HepG2 (cell line): ENCODE data around the gene BAMBI. TPM values are rescaled to one million over a fixed set of nuclear protein-coding genes. Genes with fewer than 3 reads are reported as not detected.

Experiments
- CAMTA2 ChIP-seq: sonication (generic); formaldehyde crosslinking; IDR thresholded peaks from 2 replicates; pipeline ENCODE4 v1.4.0; 2020; ENCODE audit warnings: mild to moderate bottlenecking, missing genetic modification reagents, borderline replicate concordance
- CBX1 ChIP-seq: IDR thresholded peaks from one replicate; pipeline ENCODE4 v1.6.1; 2016; ENCODE audit warnings: antibody characterized with exemption, low read depth
- HMG20B ChIP-seq: conservative IDR thresholded peaks from 2 replicates; pipeline ENCODE4 v1.6.1; 2016; ENCODE audit warnings: missing genetic modification reagents, missing compliant biosample characterization
- IRF1 ChIP-seq: sonication (generic); formaldehyde crosslinking; IDR thresholded peaks from 2 replicates; pipeline ENCODE4 v1.4.0; 2020; ENCODE audit warnings: low read depth, mild to moderate bottlenecking, missing genetic modification reagents
- KAT2B ChIP-seq: fragments of 150-350 bp; IDR thresholded peaks from 2 replicates; pipeline ENCODE4 v1.6.1; 2014; ENCODE audit warnings: low read depth, low read length, borderline replicate concordance
- MAFF ChIP-seq: IDR thresholded peaks from 2 replicates; pipeline ENCODE4 v1.6.1; 2011; ENCODE audit warnings: low read depth, low read length, improper control_type of control experiment
- MTF1 ChIP-seq: sonication (generic); formaldehyde crosslinking; IDR thresholded peaks from 2 replicates; pipeline ENCODE4 v1.5.0; 2020; ENCODE audit warnings: missing genetic modification reagents
- MYNN ChIP-seq: sonication (generic); formaldehyde crosslinking; IDR thresholded peaks from 2 replicates; pipeline ENCODE4 v1.4.0; 2020; ENCODE audit warnings: mild to moderate bottlenecking, low read depth, missing genetic modification reagents
- NCOA1 ChIP-seq: sonication (generic); formaldehyde crosslinking; IDR thresholded peaks from 2 replicates; pipeline ENCODE4 v1.9.0; 2021; ENCODE audit warnings: missing genetic modification reagents
- PLSCR1 ChIP-seq: sonication (generic); formaldehyde crosslinking; IDR thresholded peaks from 2 replicates; pipeline ENCODE4 v1.5.0; 2020; ENCODE audit warnings: missing genetic modification reagents, mild to moderate bottlenecking, borderline replicate concordance
- POLR2A ChIP-seq, 2 experiments: IDR thresholded peaks; 2 replicates each; pipeline ENCODE4 v1.6.1; 2011; ENCODE audit warnings: low read depth in 2 of 2, low read length in 2 of 2, mild to moderate bottlenecking in 1 of 2, moderate library complexity in 1 of 2; ENCODE audit not compliant: insufficient read depth in 1 of 2
- RFX3 ChIP-seq: IDR thresholded peaks from 2 replicates; pipeline ENCODE4 v1.6.1; 2016; ENCODE audit warnings: missing biosample characterization, missing genetic modification reagents
- RORA ChIP-seq: sonication (generic); formaldehyde crosslinking; IDR thresholded peaks from 2 replicates; pipeline ENCODE4 v1.5.0; 2020; ENCODE audit warnings: mild to moderate bottlenecking, missing genetic modification reagents, moderate library complexity
- SALL2 ChIP-seq: sonication (generic); formaldehyde crosslinking; IDR thresholded peaks from 2 replicates; pipeline ENCODE4 v1.8.1; 2023; ENCODE audit warnings: mild to moderate bottlenecking, missing genetic modification reagents, inconsistent platforms
- SAP130 ChIP-seq: IDR thresholded peaks from 2 replicates; pipeline ENCODE4 v1.6.1; 2016; ENCODE audit warnings: low read depth
- SNAI1 ChIP-seq: sonication (generic); formaldehyde crosslinking; IDR thresholded peaks from 2 replicates; pipeline ENCODE4 v1.5.0; 2020; ENCODE audit warnings: mild to moderate bottlenecking, missing genetic modification reagents, borderline replicate concordance
- SOX5 ChIP-seq: IDR thresholded peaks from 2 replicates; pipeline ENCODE4 v1.6.1; 2016; ENCODE audit warnings: borderline replicate concordance
- TBX3 ChIP-seq: fragments of 450-650 bp; IDR thresholded peaks from 2 replicates; pipeline ENCODE4 v1.6.1; 2017; ENCODE audit warnings: antibody characterized with exemption, mild to moderate bottlenecking, inconsistent platforms, borderline replicate concordance
- TCF7L2 ChIP-seq: IDR thresholded peaks from 2 replicates; pipeline ENCODE4 v1.6.1; 2011; ENCODE audit warnings: mild to moderate bottlenecking, low read depth, low read length, moderate library complexity
- THAP8 ChIP-seq: sonication (generic); formaldehyde crosslinking; IDR thresholded peaks from 2 replicates; pipeline ENCODE4 v1.5.1; 2020; ENCODE audit warnings: missing genetic modification reagents, mild to moderate bottlenecking, borderline replicate concordance
- ZNF557 ChIP-seq: sonication (generic); formaldehyde crosslinking; IDR thresholded peaks from 2 replicates; pipeline ENCODE4 v1.4.0; 2020; ENCODE audit warnings: missing genetic modification reagents
- ZNF652 ChIP-seq: IDR thresholded peaks from 2 replicates; pipeline ENCODE4 v1.6.1; 2016; ENCODE audit warnings: low read depth, borderline replicate concordance
- ZNF768 ChIP-seq: sonication (generic); formaldehyde crosslinking; IDR thresholded peaks from 2 replicates; pipeline ENCODE4 v1.4.0; 2020; ENCODE audit warnings: missing genetic modification reagents
- polyA plus RNA-seq, 8 experiments: library from polyadenylated mRNA; depleted of rRNA in 3 of 8; stranded (reverse) in 7 of 8; unstranded in 1 of 8; fragments of >200 nt; fragmentation: Illumina TruSeq in 4 of 8; extraction: Trizol in 4 of 8; gene quantifications; 2 replicates each; pipeline versions ENCODE4 v1.2.1 to v1.2.3, GENCODE V29; 2011 to 2016; ENCODE audit warnings: low read depth in 4 of 8, missing spikeins in 1 of 8, mixed read lengths in 1 of 8; ENCODE audit not compliant: insufficient read depth in 1 of 8
- total RNA-seq, 5 experiments: library from RNA; depleted of rRNA; stranded (reverse); fragments of >200 nt; fragmentation: Illumina TruSeq; extraction: Trizol; gene quantifications; 2 replicates each; pipeline ENCODE4 v1.2.3, GENCODE V29; 2016; ENCODE audit warnings: low read depth in 1 of 5
- TF ChIP-seq, protein P1 (sequence below): sonication (generic); formaldehyde crosslinking; IDR thresholded peaks from 2 replicates; pipeline ENCODE4 v1.8.0; 2022; ENCODE audit warnings: missing genetic modification reagents, mild to moderate bottlenecking, inconsistent platforms, borderline replicate concordance
- TF ChIP-seq, protein P2 (sequence below): sonication (generic); formaldehyde crosslinking; IDR thresholded peaks from 2 replicates; pipeline ENCODE4 v1.5.0; 2020; ENCODE audit warnings: missing genetic modification reagents, mild to moderate bottlenecking, borderline replicate concordance

The BAMBI gene
- total and polyA plus RNA-seq, 2 of the 13 experiments (the other 11 are each of a cell fraction or from before 2014, with no cell fraction given), result 12.0 to 23.6 TPM

DNA sequence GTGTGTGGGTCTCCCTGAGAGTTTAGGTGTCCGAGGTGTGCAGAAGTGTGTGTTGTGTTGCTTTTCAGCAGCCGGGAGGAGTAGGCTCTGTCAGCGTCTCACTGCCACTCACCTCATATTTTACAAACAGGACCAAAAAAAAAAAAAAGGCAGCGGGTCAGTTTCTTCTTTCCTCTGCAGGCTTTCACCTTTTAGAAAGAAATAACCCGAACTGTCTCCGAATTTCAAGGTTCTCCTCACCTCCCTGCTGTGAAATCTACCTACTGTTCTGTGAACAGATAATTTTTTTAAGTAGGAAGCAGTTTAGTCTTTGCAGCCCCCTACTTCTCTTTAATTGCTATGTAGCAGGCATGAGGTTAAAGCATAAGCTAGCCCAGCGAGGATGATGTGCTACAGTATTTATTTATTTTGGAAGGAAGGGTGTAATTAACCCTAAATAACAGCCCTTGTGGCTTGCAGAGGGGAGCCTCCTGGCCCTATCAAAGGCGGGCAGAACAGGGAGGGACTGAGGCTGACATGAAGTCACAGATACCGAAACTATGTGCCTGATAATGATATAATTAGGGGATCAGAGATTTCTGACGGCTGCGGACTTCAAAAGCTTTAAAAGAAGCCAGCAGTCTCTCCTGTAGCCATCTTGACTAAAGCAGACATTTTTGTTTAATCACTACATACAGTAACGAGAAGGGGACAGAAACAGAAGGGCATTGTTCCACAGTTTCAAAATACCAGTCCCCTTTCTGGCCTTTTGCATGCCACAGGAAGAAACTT, 1.6 kb downstream of the BAMBI start (continued):
- no peak for TF ChIP-seq ZNF557 (CRISPR knock-in tag)
- no peak for TF ChIP-seq HMG20B (CRISPR knock-in tag)
- no peak for TF ChIP-seq MAFF
- peak; percentile 96; the same call in 1 of the 2 replicates for TF ChIP-seq MYNN (CRISPR knock-in tag)
- TF ChIP-seq MTF1 (CRISPR knock-in tag), result no peak
- no peak for TF ChIP-seq IRF1 (CRISPR knock-in tag)
- TF ChIP-seq ZNF768, result no peak
- TF ChIP-seq PLSCR1 (CRISPR knock-in tag), result no peak
- TF ChIP-seq KAT2B, result no peak
- TF ChIP-seq CAMTA2 (CRISPR knock-in tag), result no peak
- TF ChIP-seq NCOA1 (CRISPR knock-in tag), result no peak
- no peak for TF ChIP-seq SALL2 (CRISPR knock-in tag)
- TF ChIP-seq, protein P1, sequence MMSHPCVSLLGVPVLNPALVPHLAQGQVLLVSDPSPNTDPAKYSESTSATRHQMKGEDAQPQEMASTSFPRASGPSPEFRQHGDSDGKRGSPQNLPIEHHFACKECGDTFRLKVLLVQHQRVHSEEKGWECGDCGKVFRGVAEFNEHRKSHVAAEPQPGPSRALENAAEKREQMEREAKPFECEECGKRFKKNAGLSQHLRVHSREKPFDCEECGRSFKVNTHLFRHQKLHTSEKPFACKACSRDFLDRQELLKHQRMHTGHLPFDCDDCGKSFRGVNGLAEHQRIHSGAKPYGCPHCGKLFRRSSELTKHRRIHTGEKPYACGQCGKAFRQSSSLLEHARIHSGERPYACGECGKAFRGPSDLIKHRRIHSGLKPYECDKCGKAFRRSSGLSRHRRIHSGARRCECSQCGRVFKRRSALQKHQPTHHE, result no peak
- TF ChIP-seq THAP8 (CRISPR knock-in tag), result no peak
- no peak for TF ChIP-seq TBX3
- no peak for TF ChIP-seq RFX3 (CRISPR knock-in tag)
- 0 out of 2 replicates have a peak, but pooled peaks have one; percentile 16 for TF ChIP-seq SOX5 (CRISPR knock-in tag)
- TF ChIP-seq ZNF652, result peak; percentile 29; the same call in 1 of the 2 replicates
- no peak for TF ChIP-seq SNAI1 (CRISPR knock-in tag)
- TF ChIP-seq RORA (CRISPR knock-in tag), result no peak
- TF ChIP-seq SAP130, result peak; percentile 51; the same call in 1 of the 2 replicates
- TF ChIP-seq CBX1, result no peak
- no peak for TF ChIP-seq POLR2A (IDR thresholded peaks at IDR 0.05; ENCODE audit: insufficient read depth in 1 of 2, low read depth in 2 of 2, low read length in 2 of 2)
- no peak for TF ChIP-seq TCF7L2
- TF ChIP-seq, protein P2, sequence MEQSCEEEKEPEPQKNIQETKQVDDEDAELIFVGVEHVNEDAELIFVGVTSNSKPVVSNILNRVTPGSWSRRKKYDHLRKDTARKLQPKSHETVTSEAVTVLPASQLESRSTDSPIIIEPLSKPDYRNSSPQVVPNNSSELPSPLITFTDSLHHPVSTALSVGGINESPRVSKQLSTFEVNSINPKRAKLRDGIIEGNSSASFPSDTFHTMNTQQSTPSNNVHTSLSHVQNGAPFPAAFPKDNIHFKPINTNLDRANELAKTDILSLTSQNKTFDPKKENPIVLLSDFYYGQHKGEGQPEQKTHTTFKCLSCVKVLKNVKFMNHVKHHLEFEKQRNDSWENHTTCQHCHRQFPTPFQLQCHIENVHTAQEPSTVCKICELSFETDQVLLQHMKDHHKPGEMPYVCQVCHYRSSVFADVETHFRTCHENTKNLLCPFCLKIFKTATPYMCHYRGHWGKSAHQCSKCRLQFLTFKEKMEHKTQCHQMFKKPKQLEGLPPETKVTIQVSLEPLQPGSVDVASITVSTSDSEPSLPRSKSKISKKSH (CRISPR knock-in tag), result no peak
